Measurements from ENCODE around the gene ZNHIT3.
"Not testable (repeated sequence)": the region's sequence is repeated elsewhere in the genome, so short reads cannot be mapped to it uniquely, and the experiment has no call there.

ZNHIT3 gene

GRCh38 chr17:36508439-36508838, 22.0 kb downstream of the ZNHIT3 start:
- in situ Hi-C loops (cut with MboI; ENCODE audit: low sequenced_read_pairs) = not testable (repeated sequence)

GRCh38 chr17:36509272-36509985, 22.9 kb downstream of the ZNHIT3 start:
- in situ Hi-C loops (cut with MboI; ENCODE audit: low sequenced_read_pairs) = no loop called here

- in situ Hi-C loops (cut with MboI; ENCODE audit: low sequenced_read_pairs) = no loop called here
Observed at GRCh38 chr17:36510636-36511035, 24.2 kb downstream of the ZNHIT3 start.

- in situ Hi-C loops (cut with MboI; ENCODE audit: low sequenced_read_pairs) = no loop called here
Observed at GRCh38 chr17:36511216-36511615, 24.7 kb downstream of the ZNHIT3 start.

GRCh38 chr17:36512641-36513040, 26.2 kb downstream of the ZNHIT3 start:
- in situ Hi-C loops (cut with MboI; ENCODE audit: low sequenced_read_pairs) = no loop called here

- in situ Hi-C loops (cut with MboI; ENCODE audit: low sequenced_read_pairs) = no loop called here
Observed at GRCh38 chr17:36514856-36515255, 28.4 kb downstream of the ZNHIT3 start.

- in situ Hi-C loops (cut with MboI; ENCODE audit: low sequenced_read_pairs) = no loop called here
Observed at GRCh38 chr17:36515837-36516236, 29.4 kb downstream of the ZNHIT3 start.

GRCh38 chr17:36523113-36523512, 36.6 kb downstream of the ZNHIT3 start:
- in situ Hi-C loops (cut with MboI; ENCODE audit: low sequenced_read_pairs) = no loop called here

- in situ Hi-C loops (cut with MboI; ENCODE audit: low sequenced_read_pairs) = no loop called here
Observed at GRCh38 chr17:36524428-36524876, 38.0 kb downstream of the ZNHIT3 start.

- in situ Hi-C loops (cut with MboI; ENCODE audit: low sequenced_read_pairs) = no loop called here
Observed at GRCh38 chr17:36525113-36525512, 38.6 kb downstream of the ZNHIT3 start.

- in situ Hi-C loops (cut with MboI; ENCODE audit: low sequenced_read_pairs) = no loop called here
Observed at GRCh38 chr17:36525888-36526287, 39.4 kb downstream of the ZNHIT3 start.

GRCh38 chr17:36527621-36528250, 41.3 kb downstream of the ZNHIT3 start:
- in situ Hi-C loops (cut with MboI; ENCODE audit: low sequenced_read_pairs) = no loop called here

GRCh38 chr17:36529121-36529520, 42.6 kb downstream of the ZNHIT3 start:
- in situ Hi-C loops (cut with MboI; ENCODE audit: low sequenced_read_pairs) = no loop called here

GRCh38 chr17:36532435-36532975, 46.0 kb downstream of the ZNHIT3 start:
- in situ Hi-C loops (cut with MboI; ENCODE audit: low sequenced_read_pairs) = no loop called here

- in situ Hi-C loops (cut with MboI; ENCODE audit: low sequenced_read_pairs) = no loop called here
Observed at GRCh38 chr17:36533935-36534839, 47.7 kb downstream of the ZNHIT3 start.

GRCh38 chr17:36534840-36535668, 48.6 kb downstream of the ZNHIT3 start, which contains the start of the genes MYO19 and PIGW:
Gene MYO19 (minus strand): TSS chr17:36534868. CDS start chr17:36532538, 2,330 bp downstream.
Gene PIGW (plus strand): TSS chr17:36534987. CDS start chr17:36537102, 2,115 bp downstream.
- in situ Hi-C loops (cut with MboI; ENCODE audit: low sequenced_read_pairs) = no loop called here

GRCh38 chr17:36535669-36536081, 49.2 kb downstream of the ZNHIT3 start:
- in situ Hi-C loops (cut with MboI; ENCODE audit: low sequenced_read_pairs) = no loop called here

GRCh38 chr17:36540696-36541095, 54.2 kb downstream of the ZNHIT3 start:
- in situ Hi-C loops (cut with MboI; ENCODE audit: low sequenced_read_pairs) = no loop called here

- in situ Hi-C loops (cut with MboI; ENCODE audit: low sequenced_read_pairs) = no loop called here
Observed at GRCh38 chr17:36542755-36543154, 56.3 kb downstream of the ZNHIT3 start.

GRCh38 chr17:36544044-36544306, 57.5 kb downstream of the ZNHIT3 start:
- in situ Hi-C loops (cut with MboI; ENCODE audit: low sequenced_read_pairs) = no loop called here

All from HL-60/S4 treated with retinoic acid at 250 ng/mL for 4 days and 3 days (cell line).